ENCODE data around the gene JPT1.
"Not testable (repeated sequence)": the region's sequence is repeated elsewhere in the genome, so short reads cannot be mapped to it uniquely, and the experiment has no call there.

Gene JPT1

DNA sequence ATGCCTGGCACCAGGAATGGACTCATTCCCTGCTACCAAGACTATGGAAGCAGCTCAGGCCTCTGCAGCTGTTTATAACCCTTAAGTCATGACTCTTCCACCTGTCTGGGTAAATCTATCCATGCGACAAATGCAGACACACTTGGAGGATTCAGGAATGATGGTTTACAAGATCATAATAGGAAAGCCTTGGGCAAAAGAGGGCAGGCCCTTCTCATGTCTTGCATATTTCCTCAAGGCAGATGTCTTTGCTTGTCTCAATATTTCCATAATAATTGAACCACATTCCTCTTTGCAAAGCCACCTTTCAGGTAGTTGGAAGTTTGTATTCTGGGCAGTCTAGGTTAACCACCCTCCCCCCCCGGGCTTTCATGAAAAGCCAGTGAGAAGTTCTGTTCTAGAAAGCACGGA lies 884 bp upstream of the JPT1 start:
- no peak for DNase-seq (ENCODE audit: low spot score)

- no peak for DNase-seq (ENCODE audit: low spot score)
Observed at GRCh38 chr17:75153780-75154194, 525 bp downstream of the JPT1 start.

DNA sequence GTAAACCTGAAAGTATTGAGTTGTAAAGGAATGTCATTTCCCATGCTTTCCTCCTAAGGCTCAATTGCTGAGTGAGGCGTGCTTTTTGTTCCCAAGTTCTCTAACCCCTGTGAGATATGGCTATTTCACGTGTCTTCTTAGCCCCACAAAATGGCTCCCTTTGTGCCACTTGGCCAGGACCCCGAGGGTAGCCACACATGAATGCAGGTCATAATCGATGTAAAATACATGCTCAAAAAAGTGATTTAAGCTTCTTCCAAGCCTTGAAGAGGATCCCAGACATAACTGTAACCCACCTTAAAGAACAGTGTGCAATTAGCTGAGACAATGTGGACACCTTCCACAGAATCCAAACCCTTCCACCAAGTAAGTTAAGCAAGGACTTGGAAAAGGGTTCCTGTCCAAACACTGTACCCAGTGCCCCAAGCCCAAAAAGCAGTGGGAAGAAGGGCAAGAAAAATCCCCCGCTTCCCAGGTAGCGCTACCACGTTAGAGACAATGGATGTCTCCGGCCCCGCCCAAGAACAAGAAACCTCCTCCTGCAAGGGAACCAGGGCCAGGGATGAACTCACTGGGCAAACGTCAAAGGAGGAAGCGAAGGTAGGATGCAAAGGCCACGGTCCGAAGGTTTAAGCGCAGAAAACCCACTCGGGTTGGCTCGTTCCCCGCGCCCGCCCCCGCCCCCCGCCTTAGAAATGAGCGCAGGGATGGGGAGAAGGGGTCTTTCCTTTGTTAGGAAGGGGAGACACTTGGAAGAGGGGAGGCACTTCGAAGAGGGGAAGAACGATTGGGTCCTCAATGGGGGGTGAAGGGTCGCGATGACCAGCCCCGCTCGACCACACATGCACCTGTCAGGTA lies 1.2 kb downstream of the JPT1 start:
- DNase-seq (ENCODE audit: low spot score) = no peak

DNA sequence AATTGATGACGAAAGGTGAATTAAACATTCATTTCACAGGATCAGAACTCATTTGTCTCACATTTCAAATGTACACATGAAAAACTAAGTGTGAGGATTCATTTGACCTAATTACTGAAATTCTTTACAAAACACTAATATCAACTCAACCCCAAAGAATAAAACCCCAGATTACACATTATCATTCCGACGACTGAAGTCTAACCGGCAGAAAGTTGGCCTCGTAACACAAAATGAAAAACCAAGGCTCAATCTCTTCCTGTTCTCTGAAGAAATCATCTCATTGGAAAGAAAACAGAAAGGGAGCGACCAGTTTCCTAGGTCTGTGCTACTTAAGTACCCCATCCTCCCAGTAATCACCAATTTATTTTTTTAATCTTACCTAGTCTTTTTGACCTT lies 1.8 kb downstream of the JPT1 start:
- no peak for DNase-seq (ENCODE audit: low spot score)

DNA sequence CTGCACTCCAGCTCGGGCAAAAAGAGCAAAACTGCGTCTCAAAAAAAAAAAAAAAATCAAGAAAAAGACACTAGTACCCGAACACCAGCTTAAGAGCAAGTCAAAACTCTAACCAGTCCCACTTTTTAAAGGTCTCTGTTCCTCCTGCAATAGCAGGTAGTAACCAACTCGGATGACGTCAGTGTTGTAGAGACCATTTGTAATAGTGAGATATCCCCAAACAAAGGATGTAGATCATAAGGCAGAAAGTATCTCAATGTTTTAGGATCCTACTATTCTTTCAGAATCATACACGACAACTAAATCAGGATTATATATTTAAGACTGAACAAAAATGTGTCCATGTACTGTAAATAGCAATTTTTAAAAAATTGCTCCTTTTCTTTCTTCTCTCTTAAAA lies 2.4 kb downstream of the JPT1 start:
- DNase-seq (ENCODE audit: low spot score) = no peak

DNA sequence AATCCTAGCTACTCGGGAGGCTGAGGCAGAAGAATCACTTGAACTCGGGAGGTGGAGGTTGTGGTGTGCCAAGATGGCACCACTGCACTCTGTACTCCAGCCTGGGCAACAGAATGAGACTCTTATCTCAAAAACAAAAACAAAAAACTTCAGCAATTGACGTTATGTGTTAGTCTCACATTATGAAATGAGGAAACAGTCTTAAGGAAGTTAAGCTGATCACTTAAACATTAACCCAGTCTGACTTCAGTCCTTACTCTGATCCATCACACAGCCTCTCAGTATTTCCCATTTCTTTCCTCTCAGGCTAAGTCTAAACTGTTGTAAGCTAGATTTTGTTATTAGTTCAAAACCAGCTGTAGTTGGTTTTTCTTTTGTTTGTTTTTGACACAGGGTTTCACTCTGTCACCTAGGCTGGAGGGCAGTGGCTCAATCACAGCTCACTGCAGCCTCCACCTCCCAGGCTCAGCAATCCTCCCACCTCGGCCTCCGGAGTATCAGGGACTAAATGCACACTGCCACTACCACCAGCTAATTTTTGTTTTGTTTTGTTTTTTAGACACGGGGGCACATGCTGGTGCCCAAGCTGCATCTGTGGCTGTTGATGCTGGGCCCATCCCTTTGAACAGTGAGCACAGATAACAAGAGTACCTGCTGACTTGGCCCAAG lies 6.3 kb downstream of the JPT1 start:
- no peak for DNase-seq (ENCODE audit: low spot score)

DNA sequence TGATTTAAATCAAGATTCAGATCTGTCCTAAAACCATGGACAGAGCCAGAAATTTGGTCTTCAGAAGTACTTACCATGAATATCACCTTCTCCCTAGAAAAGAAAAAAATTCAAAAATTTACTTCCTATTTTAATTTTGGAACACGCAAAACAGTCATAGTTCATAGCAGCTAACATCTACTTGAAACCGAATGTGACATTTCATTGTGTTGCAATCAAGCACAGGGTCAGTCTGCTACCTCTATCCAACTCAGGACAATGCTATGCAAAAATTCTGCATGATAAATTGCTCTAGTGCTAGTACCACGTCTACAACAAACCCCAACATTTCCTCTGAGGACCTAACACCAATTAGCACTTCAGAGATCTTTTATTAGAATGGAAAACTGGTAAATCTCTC lies 7.7 kb downstream of the JPT1 start:
- DNase-seq (ENCODE audit: low spot score) = no peak

DNA sequence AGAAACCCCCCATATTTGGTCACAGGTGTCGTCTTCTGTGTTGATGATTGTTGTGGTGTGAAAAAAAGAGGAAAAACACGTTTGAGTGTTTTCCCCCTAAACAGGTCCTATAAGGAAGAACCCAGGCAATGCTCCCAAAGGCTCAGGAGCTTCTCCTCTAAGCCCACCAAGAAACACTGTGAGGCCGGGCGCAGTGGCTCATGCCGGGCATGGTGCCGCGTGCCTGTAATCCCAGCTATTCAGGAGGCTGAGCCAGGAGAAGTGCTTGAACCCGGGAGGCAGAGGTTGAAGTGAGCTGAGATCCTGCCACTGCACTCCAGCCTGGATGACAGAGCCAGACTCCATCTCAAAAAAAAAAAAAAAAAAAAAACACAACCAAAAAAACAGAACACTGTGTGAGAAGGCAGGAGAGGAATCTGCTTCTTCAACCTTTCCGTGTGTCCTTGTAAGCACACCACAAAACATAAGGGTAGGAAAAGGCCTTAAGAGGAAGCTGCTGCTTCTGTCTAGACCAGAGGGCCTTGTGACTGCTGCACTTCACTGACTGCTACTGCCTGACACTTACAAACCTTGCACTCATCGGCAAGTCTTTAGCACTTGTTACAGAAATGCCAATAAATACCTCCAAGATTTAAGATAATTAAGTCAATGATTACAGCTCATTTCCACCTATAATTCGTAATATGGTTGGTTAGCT lies 9.3 kb downstream of the JPT1 start:
- no peak for DNase-seq (ENCODE audit: low spot score)

- no peak for DNase-seq (ENCODE audit: low spot score)
Observed at GRCh38 chr17:75142236-75142971, 11.9 kb downstream of the JPT1 start.

DNA sequence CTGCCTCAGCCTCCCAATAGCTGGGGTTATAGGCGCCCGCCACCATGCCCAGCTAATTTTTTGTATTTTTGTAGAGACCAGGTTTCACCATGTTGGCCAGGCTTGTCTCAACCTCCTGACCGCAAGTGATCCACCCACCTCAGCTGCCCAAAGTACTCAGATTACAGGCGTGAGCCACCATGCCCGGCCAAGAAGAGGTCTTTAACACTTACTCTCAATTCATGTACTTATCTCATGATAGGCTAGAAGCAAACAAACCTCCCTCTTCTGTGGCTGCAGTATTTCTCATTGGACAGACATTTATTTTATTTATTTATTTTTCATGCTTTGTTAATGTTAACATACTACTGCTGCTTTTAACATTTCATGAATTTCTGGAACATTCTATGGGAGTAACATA lies 15.8 kb downstream of the JPT1 start:
- DNase-seq (ENCODE audit: low spot score) = no peak

GRCh38 chr17:75137762-75138161 lies 16.6 kb downstream of the JPT1 start:
- DNase-seq (ENCODE audit: low spot score) = not testable (repeated sequence)

DNA sequence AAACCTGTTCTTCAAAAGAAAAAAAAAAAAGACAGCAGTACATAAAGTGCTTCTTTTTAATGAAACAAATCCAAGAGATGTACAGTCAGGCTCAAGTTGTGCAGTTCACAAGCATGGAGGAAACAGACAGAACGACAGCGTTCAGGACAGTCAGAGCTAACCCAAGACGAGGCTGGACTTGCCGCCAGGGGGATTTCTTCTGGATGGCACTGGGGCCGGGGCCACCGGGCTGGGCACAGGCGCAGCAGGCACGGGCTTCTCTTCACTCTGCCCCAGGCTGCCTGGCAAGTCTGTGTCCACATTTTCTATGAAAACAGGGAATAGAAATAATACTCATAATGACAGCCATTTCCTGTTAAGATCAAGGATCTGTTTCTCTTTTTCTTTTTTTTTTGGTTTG lies 18.4 kb downstream of the JPT1 start:
- no peak for DNase-seq (ENCODE audit: low spot score)

DNA sequence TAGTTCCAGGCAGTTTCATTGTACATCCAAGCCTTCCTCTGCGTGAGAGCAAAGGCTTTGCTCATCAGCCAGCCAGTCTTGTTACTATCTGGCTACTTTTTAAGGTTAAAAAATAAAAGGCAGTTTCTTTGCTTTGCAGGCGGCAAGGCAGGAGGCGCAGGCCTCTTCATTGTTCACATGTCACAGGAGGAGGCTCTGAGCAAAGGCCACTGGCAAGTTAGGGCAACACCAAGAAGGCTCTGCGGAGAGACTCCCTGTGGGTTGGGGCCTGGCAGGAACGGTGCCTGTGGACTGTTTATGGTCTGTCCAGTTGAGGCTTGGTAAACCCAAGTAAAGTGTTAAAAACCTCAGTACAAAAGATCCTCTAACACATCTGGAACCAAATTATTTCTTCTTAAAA lies 18.9 kb downstream of the JPT1 start:
- DNase-seq (ENCODE audit: low spot score) = no peak

GRCh38 chr17:75133607-75134347 lies 20.5 kb downstream of the JPT1 start:
- not testable (repeated sequence) for DNase-seq (ENCODE audit: low spot score)

DNA sequence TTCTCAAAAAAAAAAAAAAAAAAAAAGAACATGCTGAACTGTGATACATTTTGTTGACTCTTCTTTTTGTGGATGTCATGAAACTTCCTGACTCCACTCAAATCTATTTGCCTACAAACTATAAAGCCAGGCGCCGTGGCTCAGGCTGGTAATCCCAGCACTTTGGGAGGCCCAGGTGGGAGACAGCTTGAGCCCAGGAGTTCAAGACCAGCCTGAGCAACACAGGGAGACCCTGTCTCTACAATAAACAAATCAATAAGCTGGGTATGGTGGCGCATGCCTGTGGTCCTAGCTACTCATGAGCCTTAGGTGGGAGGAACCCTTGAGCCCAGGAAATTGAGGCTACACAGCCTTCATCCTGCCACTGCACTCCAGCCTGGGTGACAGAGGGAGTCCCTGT lies 21.3 kb downstream of the JPT1 start:
- no peak for DNase-seq (ENCODE audit: low spot score)

- not testable (repeated sequence) for DNase-seq (ENCODE audit: low spot score)
Observed at GRCh38 chr17:75132018-75133000, 22.0 kb downstream of the JPT1 start.

- DNase-seq (ENCODE audit: low spot score) = peak; percentile 85
Observed at GRCh38 chr17:75131278-75132017, 22.9 kb downstream of the JPT1 start, which contains the start of gene NT5C. Gene NT5C (minus strand): TSS chr17:75131742. CDS start chr17:75131707, 35 bp downstream.

DNA sequence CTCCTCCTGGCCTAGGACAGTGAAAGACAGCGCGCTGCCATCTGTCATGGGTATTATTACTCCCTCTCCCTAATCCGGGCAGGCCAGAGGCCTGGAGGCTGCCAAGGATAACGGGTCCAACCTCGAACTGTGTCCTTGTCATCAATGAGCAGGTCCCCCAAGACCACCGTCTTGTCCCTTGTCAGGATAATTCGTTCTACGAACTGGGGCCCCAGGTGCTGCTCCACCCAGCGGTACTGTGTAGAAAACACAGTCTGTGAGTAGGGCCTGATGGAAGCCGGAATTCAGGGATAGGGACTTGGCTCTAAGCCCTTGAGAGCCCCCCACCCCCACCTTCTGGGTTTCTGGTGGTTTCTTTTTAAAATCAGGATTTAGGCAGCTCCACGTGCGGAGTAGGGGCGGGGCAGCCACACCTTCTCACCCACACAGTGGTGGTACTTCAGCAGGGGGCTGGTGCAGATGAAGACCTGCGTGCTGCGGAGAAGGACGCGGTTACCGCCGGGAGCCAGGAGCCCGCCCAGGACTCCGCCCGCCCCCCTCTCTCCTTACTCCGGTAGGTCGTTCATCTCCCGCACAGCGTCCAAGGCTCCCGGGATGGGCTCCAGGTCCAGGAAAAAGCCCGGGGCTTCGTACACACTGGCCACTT lies 23.6 kb downstream of the JPT1 start:
- peak; percentile 75 for DNase-seq (ENCODE audit: low spot score)

DNA sequence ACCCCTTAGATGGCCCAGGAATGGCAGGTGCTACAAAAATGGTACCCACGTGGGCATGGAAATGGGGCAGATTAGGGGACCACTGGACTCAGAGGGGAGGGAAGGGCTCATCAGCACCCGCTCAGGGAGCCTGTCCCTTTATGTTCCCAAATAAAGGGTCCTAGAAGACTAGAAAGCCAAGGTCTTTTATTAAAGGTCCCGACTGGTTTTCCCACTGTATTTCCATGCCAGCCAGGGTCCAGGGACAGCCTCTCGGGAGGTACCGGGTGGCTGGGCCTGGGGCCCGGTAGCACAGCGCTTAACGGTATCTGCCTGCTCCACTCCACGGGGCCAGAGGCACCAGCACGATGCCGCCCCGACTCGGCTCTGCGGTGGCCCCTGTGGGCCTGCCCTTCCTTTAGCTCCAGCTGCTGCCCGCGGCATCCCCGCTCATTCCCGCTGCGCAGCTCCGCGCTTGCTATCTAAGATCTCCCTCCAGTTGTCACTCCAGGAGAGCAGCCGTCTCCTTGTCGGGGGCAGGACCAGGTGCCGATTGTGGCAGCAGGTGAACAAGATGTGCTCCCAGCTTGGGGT lies 24.2 kb downstream of the JPT1 start:
- no peak for DNase-seq (ENCODE audit: low spot score)
